Measurements from ENCODE around the gene ZNF774.
"Not testable (repeated sequence)": the region's sequence is repeated elsewhere in the genome, so short reads cannot be mapped to it uniquely, and the experiment has no call there.

ZNF774 gene

DNA sequence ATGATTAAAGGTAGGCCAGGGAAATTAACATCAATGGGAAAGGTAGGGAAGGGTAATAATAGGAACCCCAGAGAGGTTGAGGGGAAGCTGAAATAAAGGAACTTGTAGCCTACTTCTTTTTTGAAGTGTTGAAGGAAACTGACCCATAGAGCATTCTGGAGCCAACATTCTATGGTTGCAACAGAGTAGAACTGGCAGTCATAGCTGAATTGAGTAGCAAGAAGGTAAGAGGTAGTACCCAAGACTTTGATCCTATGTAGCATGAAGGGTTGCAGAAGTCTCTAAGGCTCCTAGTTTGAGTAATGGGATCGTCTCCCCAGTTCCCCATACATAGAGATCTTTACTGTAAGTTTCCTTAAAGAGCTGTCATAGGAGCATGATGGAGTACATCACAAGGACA is 7.4 kb upstream of the ZNF774 start:
- H3K79me2 ChIP-seq (ENCODE audit: control insufficient read depth, insufficient read depth, low read length, unreplicated experiment): no peaks in the 10 kb centered on the region
- peaks cover 17% of the 10 kb centered on the region for H3K4me1 ChIP-seq (ENCODE audit: control insufficient read depth, insufficient read depth, low read length, unreplicated experiment)
- no peak overlapping the region for H3K27ac ChIP-seq (ENCODE audit: low read depth, low read length)
- H3K4me3 ChIP-seq (ENCODE audit: low read depth, low read length): no peak overlapping the region
- no peaks in the 10 kb centered on the region for H3K36me3 ChIP-seq (ENCODE audit: insufficient read depth, low read length)
- H2AFZ ChIP-seq (ENCODE audit: low read length, unreplicated experiment): no peak overlapping the region
- no peaks in the 10 kb centered on the region for H3K27me3 ChIP-seq (ENCODE audit: insufficient read depth, low read length)

DNA sequence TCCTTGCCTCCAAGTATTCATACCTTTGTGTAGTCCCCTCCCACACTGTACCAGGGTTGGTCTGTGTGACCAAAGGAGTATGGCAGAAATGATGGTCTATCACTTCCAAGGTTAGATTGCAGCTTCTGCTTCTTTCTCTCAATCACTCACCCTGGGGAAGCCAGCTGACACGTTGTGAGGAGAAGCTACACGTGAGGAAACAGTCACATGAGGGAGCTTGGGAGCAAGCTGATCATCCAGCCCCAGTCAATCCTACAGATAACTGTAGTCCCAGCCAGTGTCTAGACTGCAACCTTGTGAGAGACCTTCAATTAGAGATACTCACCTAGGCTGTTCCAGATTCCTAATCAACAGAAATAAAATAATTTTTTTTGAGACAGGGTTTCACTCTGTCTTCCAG is 6.2 kb upstream of the ZNF774 start:
- Histone ChIP-seq H3K79me2 (ENCODE audit: control insufficient read depth, insufficient read depth, low read length, unreplicated experiment) (no peaks in the 10 kb centered on the region), H3K4me1 (ENCODE audit: control insufficient read depth, insufficient read depth, low read length, unreplicated experiment) (peaks cover 17% of the 10 kb centered on the region), H3K4me3 (ENCODE audit: low read depth, low read length) (no peak overlapping the region), H3K36me3 (ENCODE audit: insufficient read depth, low read length) (no peaks in the 10 kb centered on the region), H3K27ac (ENCODE audit: low read depth, low read length) (no peak overlapping the region), H3K27me3 (ENCODE audit: insufficient read depth, low read length) (no peaks in the 10 kb centered on the region), H2AFZ (ENCODE audit: low read length, unreplicated experiment) (no peak overlapping the region)

DNA sequence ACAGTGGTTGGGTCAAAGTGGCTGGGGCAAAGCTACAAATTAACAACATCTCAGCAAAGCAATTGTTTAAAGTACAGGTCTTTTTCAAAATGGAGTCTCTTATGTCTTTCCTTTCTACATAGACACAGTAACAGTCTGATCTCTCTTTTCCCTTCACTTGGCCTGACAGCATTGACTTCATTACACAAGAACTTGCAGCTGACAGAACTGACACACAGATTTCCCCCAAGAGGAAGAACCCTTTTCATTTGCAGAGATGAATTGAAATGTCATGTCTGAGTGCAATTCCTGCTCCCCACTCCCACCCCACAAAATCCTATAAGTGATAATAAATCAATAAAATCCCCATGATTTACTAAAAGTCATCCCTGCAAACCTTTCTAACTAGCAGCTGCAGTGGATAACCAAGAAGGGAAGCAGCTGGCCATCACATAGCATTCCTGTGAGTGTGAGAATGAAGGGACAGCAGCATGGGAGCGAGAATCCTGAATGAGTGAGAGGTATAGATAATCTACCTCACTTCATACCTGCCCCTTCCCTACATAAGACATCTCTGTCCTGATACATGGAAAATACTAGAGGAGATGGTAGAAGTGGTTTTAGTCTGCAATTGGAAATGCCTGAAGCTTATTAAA is 4.5 kb upstream of the ZNF774 start:
- not testable (repeated sequence) for H2AFZ ChIP-seq (ENCODE audit: low read length, unreplicated experiment); H3K36me3 ChIP-seq (ENCODE audit: insufficient read depth, low read length); H3K27me3 ChIP-seq (ENCODE audit: insufficient read depth, low read length); H3K79me2 ChIP-seq (ENCODE audit: control insufficient read depth, insufficient read depth, low read length, unreplicated experiment); H3K4me3 ChIP-seq (ENCODE audit: low read depth, low read length); H3K27ac ChIP-seq (ENCODE audit: low read depth, low read length)
- H3K4me1 ChIP-seq (ENCODE audit: control insufficient read depth, insufficient read depth, low read length, unreplicated experiment): peaks cover 18% of the 10 kb centered on the region

- Histone ChIP-seq H2AFZ (ENCODE audit: low read length, unreplicated experiment) (no peak overlapping the region), H3K27ac (ENCODE audit: low read depth, low read length) (no peak overlapping the region), H3K4me3 (ENCODE audit: low read depth, low read length) (no peak overlapping the region), H3K27me3 (ENCODE audit: insufficient read depth, low read length) (no peaks in the 10 kb centered on the region), H3K4me1 (ENCODE audit: control insufficient read depth, insufficient read depth, low read length, unreplicated experiment) (peaks cover 12% of the 10 kb centered on the region), H3K36me3 (ENCODE audit: insufficient read depth, low read length) (no peaks in the 10 kb centered on the region), H3K79me2 (ENCODE audit: control insufficient read depth, insufficient read depth, low read length, unreplicated experiment) (no peaks in the 10 kb centered on the region)
These were observed 3.6 kb upstream of the ZNF774 start for GRCh38 chr15:90348456-90348855.

DNA sequence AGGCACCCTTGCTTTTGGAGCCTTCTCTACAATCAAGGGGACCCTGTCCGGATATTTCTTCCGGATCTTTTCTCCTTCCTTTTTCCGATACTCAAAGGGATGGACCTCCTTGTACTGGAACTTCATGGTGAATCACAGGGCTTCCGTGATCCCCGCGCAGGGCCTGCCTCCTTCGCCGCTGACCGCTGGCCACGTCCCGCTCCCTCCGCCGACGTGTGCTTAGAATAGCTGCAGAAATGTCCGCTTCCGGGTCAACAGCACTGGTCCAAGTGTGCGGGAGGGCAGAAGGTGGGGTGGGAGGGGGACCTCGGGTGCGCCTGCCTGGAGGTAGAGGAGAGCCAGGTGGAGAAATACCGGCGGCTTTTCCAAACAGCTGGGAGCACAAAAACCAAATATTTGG is 3.0 kb upstream of the ZNF774 start:
- Histone ChIP-seq H2AFZ (ENCODE audit: low read length, unreplicated experiment) (no peak overlapping the region), H3K27me3 (ENCODE audit: insufficient read depth, low read length) (no peaks in the 10 kb centered on the region), H3K4me1 (ENCODE audit: control insufficient read depth, insufficient read depth, low read length, unreplicated experiment) (peaks cover 7% of the 10 kb centered on the region), H3K27ac (ENCODE audit: low read depth, low read length) (no peak overlapping the region), H3K79me2 (ENCODE audit: control insufficient read depth, insufficient read depth, low read length, unreplicated experiment) (no peaks in the 10 kb centered on the region), H3K4me3 (ENCODE audit: low read depth, low read length) (no peak overlapping the region), H3K36me3 (ENCODE audit: insufficient read depth, low read length) (no peaks in the 10 kb centered on the region)

DNA sequence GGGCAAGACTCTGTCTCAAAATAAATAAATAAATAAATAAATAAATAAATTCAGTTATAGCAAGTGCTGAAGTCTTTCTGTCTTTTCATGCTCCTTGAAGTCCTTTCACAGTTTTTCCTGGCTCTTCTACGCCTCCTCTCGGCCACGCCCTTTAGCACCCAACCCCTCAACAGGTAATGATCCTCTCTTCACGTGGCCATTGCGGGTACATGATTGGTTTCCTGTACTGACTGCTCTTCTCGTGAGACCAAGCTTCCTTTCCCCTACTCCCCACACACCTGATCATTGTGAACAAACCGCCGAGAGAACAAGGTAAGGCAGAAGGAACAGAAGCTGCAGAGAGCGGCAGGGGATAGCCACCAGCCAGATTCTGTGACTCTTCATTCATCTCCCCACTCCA is 2.3 kb upstream of the ZNF774 start:
- H3K4me3 ChIP-seq (ENCODE audit: low read depth, low read length): no peak overlapping the region
- no peak overlapping the region for H3K27ac ChIP-seq (ENCODE audit: low read depth, low read length)
- H3K27me3 ChIP-seq (ENCODE audit: insufficient read depth, low read length): no peaks in the 10 kb centered on the region
- H3K36me3 ChIP-seq (ENCODE audit: insufficient read depth, low read length): no peaks in the 10 kb centered on the region
- H3K4me1 ChIP-seq (ENCODE audit: control insufficient read depth, insufficient read depth, low read length, unreplicated experiment): peaks cover 7% of the 10 kb centered on the region
- no peak overlapping the region for H2AFZ ChIP-seq (ENCODE audit: low read length, unreplicated experiment)
- no peaks in the 10 kb centered on the region for H3K79me2 ChIP-seq (ENCODE audit: control insufficient read depth, insufficient read depth, low read length, unreplicated experiment)

DNA sequence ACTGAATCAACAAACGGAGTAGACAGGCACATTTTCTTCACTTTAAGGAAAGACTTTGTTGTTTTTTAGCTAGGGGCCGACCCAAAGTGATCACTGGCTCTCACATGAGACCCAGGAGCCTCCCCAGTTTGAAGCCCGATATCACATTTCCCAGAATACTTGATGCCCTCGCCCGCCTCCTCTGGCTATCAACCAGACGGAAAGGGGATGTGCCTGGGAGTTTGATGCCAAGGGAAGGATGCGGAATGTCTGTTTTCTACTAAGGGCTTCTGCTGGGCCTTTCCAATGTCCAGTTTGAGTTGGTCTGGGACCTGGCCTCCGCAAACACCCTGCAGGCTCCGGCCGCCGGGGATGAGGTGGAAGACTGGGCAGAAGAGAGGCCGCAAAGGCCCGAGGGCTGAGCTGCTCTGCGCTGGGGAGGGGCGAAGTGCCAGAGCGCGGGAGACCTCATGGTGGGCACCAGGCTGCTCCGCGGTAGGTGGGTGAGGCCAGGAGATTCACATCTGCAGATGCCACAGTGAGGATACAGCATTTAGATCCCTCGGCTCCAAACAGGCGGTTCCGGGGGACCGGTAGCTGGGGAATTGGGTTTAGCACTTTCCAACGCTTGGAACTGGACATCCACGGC is 491 bp upstream of the ZNF774 start:
- H2AFZ ChIP-seq (ENCODE audit: low read length, unreplicated experiment): peak overlapping the region; percentile 64
- H3K4me3 ChIP-seq (ENCODE audit: low read depth, low read length): peak overlapping the region; percentile 97
- H3K27ac ChIP-seq (ENCODE audit: low read depth, low read length): no peak overlapping the region
- H3K4me1 ChIP-seq (ENCODE audit: control insufficient read depth, insufficient read depth, low read length, unreplicated experiment): peaks cover 7% of the 10 kb centered on the region
- H3K79me2 ChIP-seq (ENCODE audit: control insufficient read depth, insufficient read depth, low read length, unreplicated experiment): no peaks in the 10 kb centered on the region
- no peaks in the 10 kb centered on the region for H3K27me3 ChIP-seq (ENCODE audit: insufficient read depth, low read length)
- no peaks in the 10 kb centered on the region for H3K36me3 ChIP-seq (ENCODE audit: insufficient read depth, low read length)

GRCh38 chr15:90354986-90355385 is 2.9 kb downstream of the ZNF774 start:
- Histone ChIP-seq H3K4me1 (ENCODE audit: control insufficient read depth, insufficient read depth, low read length, unreplicated experiment) (peaks cover 16% of the 10 kb centered on the region), H3K27me3 (ENCODE audit: insufficient read depth, low read length) (no peaks in the 10 kb centered on the region), H2AFZ (ENCODE audit: low read length, unreplicated experiment) (no peak overlapping the region), H3K79me2 (ENCODE audit: control insufficient read depth, insufficient read depth, low read length, unreplicated experiment) (no peaks in the 10 kb centered on the region), H3K36me3 (ENCODE audit: insufficient read depth, low read length) (no peaks in the 10 kb centered on the region), H3K4me3 (ENCODE audit: low read depth, low read length) (no peak overlapping the region), H3K27ac (ENCODE audit: low read depth, low read length) (no peak overlapping the region)

- H3K4me1 ChIP-seq (ENCODE audit: control insufficient read depth, insufficient read depth, low read length, unreplicated experiment): peaks cover 26% of the 10 kb centered on the region
- no peaks in the 10 kb centered on the region for H3K79me2 ChIP-seq (ENCODE audit: control insufficient read depth, insufficient read depth, low read length, unreplicated experiment)
- no peaks in the 10 kb centered on the region for H3K27me3 ChIP-seq (ENCODE audit: insufficient read depth, low read length)
- no peaks in the 10 kb centered on the region for H3K36me3 ChIP-seq (ENCODE audit: insufficient read depth, low read length)
- peak overlapping the region; percentile 6 for H2AFZ ChIP-seq (ENCODE audit: low read length, unreplicated experiment)
- no peak overlapping the region for H3K4me3 ChIP-seq (ENCODE audit: low read depth, low read length)
- peak overlapping the region; percentile 9; the same call in 1 of the 2 replicates for H3K27ac ChIP-seq (ENCODE audit: low read depth, low read length)
These were observed 6.3 kb downstream of the ZNF774 start for GRCh38 chr15:90358124-90359033.

- H3K36me3 ChIP-seq (ENCODE audit: insufficient read depth, low read length): no peaks in the 10 kb centered on the region
- H3K4me1 ChIP-seq (ENCODE audit: control insufficient read depth, insufficient read depth, low read length, unreplicated experiment): peaks cover 40% of the 10 kb centered on the region
- H3K4me3 ChIP-seq (ENCODE audit: low read depth, low read length): no peak overlapping the region
- H3K27ac ChIP-seq (ENCODE audit: low read depth, low read length): no peak overlapping the region
- H3K27me3 ChIP-seq (ENCODE audit: insufficient read depth, low read length): no peaks in the 10 kb centered on the region
- H3K79me2 ChIP-seq (ENCODE audit: control insufficient read depth, insufficient read depth, low read length, unreplicated experiment): no peaks in the 10 kb centered on the region
- no peak overlapping the region for H2AFZ ChIP-seq (ENCODE audit: low read length, unreplicated experiment)
These were observed 8.7 kb downstream of the ZNF774 start for GRCh38 chr15:90360746-90361145.

DNA sequence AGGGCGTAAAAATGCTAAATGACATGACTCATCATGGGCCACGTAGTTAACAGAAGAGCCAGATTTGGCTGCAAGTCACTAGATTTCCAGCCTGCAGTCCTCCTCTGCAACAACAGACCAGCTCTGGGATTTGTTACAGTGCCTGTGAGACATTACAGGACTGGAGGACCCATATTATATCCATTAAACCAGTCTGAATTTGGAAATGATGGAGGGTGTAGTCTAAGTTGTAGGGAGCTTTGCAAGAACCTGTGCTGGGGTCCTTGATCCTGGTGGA is 10.8 kb downstream of the ZNF774 start:
- Histone ChIP-seq H3K4me3 (ENCODE audit: low read depth, low read length) (peak overlapping the region; percentile 14; the same call in 1 of the 2 replicates), H3K36me3 (ENCODE audit: insufficient read depth, low read length) (no peaks in the 10 kb centered on the region), H3K27me3 (ENCODE audit: insufficient read depth, low read length) (no peaks in the 10 kb centered on the region), H3K79me2 (ENCODE audit: control insufficient read depth, insufficient read depth, low read length, unreplicated experiment) (no peaks in the 10 kb centered on the region), H2AFZ (ENCODE audit: low read length, unreplicated experiment) (peak overlapping the region; percentile 20), H3K4me1 (ENCODE audit: control insufficient read depth, insufficient read depth, low read length, unreplicated experiment) (peaks cover 39% of the 10 kb centered on the region), H3K27ac (ENCODE audit: low read depth, low read length) (peak overlapping the region; percentile 94)
